ENCODE measurements around the gene ACTC1. TPM values are rescaled to one million over a fixed set of nuclear protein-coding genes. Genes with fewer than 3 reads are reported as not detected.

The ACTC1 gene
- total and polyA plus RNA-seq, 2 of the 13 experiments (the other 11 are each of a cell fraction or from before 2014, with no cell fraction given): not detected

DNA sequence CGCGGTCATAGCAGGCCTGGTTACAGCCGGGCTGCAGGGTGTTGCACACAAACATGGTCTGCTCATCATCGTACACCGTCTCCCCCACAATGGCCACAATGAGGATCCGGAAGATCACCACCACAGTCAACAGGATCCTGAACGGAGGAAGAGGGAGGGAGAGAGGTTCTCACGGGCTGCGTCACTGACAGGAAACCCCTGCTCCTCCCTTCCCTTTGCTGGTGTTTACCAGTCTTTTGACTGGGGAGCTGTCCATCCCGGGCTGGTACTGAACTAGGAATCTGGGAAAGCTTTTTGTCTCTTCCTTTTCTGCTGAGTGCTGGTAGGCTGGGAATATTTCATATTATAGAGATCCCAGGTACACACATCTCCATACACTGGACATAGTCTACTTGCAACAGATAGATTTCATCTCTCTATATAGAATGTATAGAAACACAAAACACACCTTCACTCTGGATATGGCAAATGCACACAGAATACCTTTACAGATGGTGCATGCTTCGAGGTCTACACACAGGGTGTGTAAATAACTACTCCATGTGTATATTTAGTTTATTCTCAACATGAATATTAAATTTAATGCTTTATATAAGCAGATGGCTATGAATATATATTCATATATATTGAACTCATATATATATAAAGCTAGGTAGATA, 42.0 kb downstream of the ACTC1 start (continued):
- TF ChIP-seq, protein P1, sequence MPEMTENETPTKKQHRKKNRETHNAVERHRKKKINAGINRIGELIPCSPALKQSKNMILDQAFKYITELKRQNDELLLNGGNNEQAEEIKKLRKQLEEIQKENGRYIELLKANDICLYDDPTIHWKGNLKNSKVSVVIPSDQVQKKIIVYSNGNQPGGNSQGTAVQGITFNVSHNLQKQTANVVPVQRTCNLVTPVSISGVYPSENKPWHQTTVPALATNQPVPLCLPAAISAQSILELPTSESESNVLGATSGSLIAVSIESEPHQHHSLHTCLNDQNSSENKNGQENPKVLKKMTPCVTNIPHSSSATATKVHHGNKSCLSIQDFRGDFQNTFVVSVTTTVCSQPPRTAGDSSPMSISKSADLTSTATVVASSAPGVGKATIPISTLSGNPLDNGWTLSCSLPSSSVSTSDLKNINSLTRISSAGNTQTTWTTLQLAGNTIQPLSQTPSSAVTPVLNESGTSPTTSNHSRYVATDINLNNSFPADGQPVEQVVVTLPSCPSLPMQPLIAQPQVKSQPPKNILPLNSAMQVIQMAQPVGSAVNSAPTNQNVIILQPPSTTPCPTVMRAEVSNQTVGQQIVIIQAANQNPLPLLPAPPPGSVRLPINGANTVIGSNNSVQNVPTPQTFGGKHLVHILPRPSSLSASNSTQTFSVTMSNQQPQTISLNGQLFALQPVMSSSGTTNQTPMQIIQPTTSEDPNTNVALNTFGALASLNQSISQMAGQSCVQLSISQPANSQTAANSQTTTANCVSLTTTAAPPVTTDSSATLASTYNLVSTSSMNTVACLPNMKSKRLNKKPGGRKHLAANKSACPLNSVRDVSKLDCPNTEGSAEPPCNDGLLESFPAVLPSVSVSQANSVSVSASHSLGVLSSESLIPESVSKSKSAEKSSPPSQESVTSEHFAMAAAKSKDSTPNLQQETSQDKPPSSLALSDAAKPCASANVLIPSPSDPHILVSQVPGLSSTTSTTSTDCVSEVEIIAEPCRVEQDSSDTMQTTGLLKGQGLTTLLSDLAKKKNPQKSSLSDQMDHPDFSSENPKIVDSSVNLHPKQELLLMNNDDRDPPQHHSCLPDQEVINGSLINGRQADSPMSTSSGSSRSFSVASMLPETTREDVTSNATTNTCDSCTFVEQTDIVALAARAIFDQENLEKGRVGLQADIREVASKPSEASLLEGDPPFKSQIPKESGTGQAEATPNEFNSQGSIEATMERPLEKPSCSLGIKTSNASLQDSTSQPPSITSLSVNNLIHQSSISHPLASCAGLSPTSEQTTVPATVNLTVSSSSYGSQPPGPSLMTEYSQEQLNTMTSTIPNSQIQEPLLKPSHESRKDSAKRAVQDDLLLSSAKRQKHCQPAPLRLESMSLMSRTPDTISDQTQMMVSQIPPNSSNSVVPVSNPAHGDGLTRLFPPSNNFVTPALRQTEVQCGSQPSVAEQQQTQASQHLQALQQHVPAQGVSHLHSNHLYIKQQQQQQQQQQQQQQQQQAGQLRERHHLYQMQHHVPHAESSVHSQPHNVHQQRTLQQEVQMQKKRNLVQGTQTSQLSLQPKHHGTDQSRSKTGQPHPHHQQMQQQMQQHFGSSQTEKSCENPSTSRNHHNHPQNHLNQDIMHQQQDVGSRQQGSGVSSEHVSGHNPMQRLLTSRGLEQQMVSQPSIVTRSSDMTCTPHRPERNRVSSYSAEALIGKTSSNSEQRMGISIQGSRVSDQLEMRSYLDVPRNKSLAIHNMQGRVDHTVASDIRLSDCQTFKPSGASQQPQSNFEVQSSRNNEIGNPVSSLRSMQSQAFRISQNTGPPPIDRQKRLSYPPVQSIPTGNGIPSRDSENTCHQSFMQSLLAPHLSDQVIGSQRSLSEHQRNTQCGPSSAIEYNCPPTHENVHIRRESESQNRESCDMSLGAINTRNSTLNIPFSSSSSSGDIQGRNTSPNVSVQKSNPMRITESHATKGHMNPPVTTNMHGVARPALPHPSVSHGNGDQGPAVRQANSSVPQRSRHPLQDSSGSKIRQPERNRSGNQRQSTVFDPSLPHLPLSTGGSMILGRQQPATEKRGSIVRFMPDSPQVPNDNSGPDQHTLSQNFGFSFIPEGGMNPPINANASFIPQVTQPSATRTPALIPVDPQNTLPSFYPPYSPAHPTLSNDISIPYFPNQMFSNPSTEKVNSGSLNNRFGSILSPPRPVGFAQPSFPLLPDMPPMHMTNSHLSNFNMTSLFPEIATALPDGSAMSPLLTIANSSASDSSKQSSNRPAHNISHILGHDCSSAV (CRISPR knock-in tag; IDR thresholded peaks at IDR 0.05; ENCODE audit: borderline replicate concordance): no peak
- TF ChIP-seq, protein P2, sequence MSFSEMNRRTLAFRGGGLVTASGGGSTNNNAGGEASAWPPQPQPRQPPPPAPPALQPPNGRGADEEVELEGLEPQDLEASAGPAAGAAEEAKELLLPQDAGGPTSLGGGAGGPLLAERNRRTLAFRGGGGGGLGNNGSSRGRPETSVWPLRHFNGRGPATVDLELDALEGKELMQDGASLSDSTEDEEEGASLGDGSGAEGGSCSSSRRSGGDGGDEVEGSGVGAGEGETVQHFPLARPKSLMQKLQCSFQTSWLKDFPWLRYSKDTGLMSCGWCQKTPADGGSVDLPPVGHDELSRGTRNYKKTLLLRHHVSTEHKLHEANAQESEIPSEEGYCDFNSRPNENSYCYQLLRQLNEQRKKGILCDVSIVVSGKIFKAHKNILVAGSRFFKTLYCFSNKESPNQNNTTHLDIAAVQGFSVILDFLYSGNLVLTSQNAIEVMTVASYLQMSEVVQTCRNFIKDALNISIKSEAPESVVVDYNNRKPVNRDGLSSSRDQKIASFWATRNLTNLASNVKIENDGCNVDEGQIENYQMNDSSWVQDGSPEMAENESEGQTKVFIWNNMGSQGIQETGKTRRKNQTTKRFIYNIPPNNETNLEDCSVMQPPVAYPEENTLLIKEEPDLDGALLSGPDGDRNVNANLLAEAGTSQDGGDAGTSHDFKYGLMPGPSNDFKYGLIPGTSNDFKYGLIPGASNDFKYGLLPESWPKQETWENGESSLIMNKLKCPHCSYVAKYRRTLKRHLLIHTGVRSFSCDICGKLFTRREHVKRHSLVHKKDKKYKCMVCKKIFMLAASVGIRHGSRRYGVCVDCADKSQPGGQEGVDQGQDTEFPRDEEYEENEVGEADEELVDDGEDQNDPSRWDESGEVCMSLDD (CRISPR knock-in tag; IDR thresholded peaks at IDR 0.05; ENCODE audit: borderline replicate concordance): no peak
- TF ChIP-seq, protein P3, sequence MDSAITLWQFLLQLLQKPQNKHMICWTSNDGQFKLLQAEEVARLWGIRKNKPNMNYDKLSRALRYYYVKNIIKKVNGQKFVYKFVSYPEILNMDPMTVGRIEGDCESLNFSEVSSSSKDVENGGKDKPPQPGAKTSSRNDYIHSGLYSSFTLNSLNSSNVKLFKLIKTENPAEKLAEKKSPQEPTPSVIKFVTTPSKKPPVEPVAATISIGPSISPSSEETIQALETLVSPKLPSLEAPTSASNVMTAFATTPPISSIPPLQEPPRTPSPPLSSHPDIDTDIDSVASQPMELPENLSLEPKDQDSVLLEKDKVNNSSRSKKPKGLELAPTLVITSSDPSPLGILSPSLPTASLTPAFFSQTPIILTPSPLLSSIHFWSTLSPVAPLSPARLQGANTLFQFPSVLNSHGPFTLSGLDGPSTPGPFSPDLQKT (CRISPR knock-in tag; IDR thresholded peaks at IDR 0.05; ENCODE audit: borderline replicate concordance): no peak
- TF ChIP-seq GTF3A (CRISPR knock-in tag; conservative IDR thresholded peaks at IDR 0.05) (no peak), ZNF12 (CRISPR knock-in tag; IDR thresholded peaks at IDR 0.05) (no peak), ZNF282 (IDR thresholded peaks at IDR 0.05; ENCODE audit: partially characterized antibody) (no peak), PRMT3 (CRISPR knock-in tag; IDR thresholded peaks at IDR 0.05; ENCODE audit: borderline replicate concordance, low read depth) (no peak), RXRB (CRISPR knock-in tag; IDR thresholded peaks at IDR 0.05; ENCODE audit: borderline replicate concordance) (peak; percentile 34; the same call in 1 of the 2 replicates), ZNF562 (CRISPR knock-in tag; IDR thresholded peaks at IDR 0.05; ENCODE audit: borderline replicate concordance) (no peak), ZNF382 (CRISPR knock-in tag; IDR thresholded peaks at IDR 0.05; ENCODE audit: borderline replicate concordance) (no peak), HMG20A (CRISPR knock-in tag; IDR thresholded peaks at IDR 0.05; ENCODE audit: borderline replicate concordance) (no peak), ZNF432 (CRISPR knock-in tag; IDR thresholded peaks at IDR 0.05; ENCODE audit: borderline replicate concordance) (no peak)
- TF ChIP-seq, protein P4, sequence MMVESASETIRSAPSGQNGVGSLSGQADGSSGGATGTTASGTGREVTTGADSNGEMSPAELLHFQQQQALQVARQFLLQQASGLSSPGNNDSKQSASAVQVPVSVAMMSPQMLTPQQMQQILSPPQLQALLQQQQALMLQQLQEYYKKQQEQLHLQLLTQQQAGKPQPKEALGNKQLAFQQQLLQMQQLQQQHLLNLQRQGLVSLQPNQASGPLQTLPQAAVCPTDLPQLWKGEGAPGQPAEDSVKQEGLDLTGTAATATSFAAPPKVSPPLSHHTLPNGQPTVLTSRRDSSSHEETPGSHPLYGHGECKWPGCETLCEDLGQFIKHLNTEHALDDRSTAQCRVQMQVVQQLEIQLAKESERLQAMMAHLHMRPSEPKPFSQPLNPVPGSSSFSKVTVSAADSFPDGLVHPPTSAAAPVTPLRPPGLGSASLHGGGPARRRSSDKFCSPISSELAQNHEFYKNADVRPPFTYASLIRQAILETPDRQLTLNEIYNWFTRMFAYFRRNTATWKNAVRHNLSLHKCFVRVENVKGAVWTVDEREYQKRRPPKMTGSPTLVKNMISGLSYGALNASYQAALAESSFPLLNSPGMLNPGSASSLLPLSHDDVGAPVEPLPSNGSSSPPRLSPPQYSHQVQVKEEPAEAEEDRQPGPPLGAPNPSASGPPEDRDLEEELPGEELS (CRISPR knock-in tag; IDR thresholded peaks at IDR 0.05): peak; percentile 33; the same call in 1 of the 2 replicates

Measured in HepG2 (cell line).